ENCODE data around the gene CNOT1.
"Not testable (repeated sequence)": the region's sequence is repeated elsewhere in the genome, so short reads cannot be mapped to it uniquely, and the experiment has no call there.

Gene CNOT1

GRCh38 chr16:58629733-58630640 lies at the start of gene CNOT1:
CNOT1 (minus strand) TSS chr16:58629826; CDS start chr16:58599337, 30,489 bp downstream.
- DNase-seq: peak; percentile 90 to 95 (median 94)

GRCh38 chr16:58678716-58679115 lies 49.1 kb upstream of the CNOT1 start:
- DNase-seq: no peak

DNA sequence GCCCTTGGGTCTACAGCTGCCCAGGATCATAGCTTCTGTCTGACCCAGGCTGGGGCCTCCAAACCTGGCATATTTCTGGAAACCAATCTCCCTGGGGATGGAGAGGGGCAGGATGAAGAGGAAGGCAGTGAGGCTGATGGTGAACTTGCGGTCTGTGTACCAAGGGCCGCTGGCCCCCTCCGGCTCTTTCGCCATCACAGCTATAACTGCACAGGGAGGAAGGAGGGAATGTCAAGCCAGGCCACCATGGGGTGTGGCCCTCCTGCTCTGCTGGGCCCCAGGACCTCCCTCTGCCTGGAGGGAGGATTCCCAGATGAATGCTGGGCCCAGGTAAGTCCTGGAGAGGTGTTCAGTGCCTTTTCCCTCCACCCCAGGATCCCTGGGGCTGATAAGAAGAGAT lies 48.6 kb upstream of the CNOT1 start:
- no peak for DNase-seq

DNA sequence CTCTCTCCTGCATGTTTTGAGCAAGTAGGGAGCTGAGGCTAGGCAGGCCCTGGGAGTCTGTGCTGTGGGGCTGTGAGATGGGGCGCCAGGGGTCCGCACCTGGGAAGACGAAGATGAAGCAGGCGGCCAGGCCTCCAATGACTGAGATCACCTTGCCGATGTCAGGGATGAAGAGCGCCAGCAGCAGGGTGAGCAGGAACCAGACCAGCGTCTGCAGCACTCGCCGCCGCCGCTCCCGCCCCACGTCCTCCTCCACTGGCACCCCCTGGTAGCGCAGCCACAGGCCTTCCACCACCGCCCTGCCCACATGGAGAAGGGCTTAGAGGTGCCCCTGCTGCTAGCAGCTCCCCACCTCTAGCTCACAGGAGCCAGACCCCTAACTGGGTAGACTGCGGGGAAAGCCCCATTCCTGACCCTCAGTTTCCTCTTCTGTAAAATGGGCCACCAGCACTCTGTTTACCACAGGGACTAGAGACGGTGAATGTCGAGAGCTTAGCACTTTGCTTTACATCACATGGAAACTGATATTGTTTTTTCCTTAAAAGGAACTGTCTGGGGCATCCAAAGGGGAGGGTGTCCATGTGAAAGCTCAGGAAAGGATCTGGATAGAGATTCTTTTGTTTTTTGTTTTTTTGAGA lies 41.4 kb upstream of the CNOT1 start:
- DNase-seq: no peak

- no peak for DNase-seq
Observed at GRCh38 chr16:58670177-58670576, 40.6 kb upstream of the CNOT1 start.

DNA sequence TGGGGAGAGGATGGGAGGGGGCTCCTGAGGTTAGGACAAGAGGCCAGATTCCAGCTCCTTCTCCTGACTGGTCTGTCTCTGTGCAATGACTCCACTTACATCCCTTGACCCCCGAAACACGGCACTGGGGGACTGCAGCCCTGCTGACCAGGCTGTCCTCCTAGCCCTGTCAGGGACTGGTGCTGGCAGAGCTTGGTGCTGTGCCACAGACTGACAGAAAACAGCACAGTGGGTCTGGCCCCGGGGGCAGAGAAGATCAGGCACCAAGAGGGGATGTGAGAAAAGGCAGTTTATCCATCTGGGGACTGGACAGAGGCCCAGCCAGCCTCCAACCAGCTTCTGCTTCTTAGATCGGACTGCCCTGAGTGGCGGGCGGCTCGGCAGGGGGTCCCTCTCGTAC lies 35.6 kb upstream of the CNOT1 start:
- no peak for DNase-seq

- no peak for DNase-seq
Observed at GRCh38 chr16:58661199-58661830, 31.7 kb upstream of the CNOT1 start.

DNA sequence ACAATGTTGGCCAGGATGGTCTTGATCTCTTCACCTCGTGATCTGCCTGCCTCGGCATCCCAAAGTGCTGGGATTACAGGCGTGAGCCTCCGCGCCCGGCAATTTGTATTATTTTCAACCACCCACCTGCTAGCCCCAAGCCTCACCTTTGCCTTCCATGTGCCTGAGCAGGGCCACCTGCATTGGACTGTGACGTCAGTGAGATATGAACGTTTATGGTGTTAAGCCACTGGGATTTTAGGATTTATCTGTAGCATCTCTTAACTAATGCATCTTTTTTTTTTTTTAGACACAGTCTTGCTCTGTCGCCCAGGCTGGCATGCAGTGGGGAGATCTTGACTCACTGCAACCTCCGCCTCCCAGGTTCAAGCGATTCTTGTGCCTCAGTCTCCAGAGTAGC lies 30.3 kb upstream of the CNOT1 start:
- DNase-seq: not testable (repeated sequence)

- DNase-seq: no peak
Observed at GRCh38 chr16:58658796-58659211, 29.2 kb upstream of the CNOT1 start.

DNA sequence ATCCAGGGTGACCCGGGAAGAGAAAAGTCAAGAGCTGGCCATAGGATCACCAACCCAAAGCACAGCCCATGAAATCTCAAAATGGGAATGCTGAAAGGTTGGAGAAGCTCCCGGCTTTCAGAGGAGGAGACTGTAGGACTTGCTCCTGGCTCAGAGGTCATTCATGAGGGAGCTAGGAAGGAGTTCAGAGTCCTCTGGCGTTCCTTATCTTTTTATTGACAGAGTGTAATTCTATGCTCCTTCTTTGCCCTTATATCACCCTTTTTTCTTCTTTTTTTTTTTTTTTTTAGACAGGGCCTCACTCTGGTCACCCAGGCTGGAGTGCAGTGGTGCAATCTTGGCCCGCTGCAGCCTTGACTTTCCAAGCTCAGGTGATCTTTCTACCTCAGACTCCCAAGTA lies 27.3 kb upstream of the CNOT1 start:
- DNase-seq: no peak

GRCh38 chr16:58655215-58655596 lies 25.6 kb upstream of the CNOT1 start:
- no peak for DNase-seq

- no peak for DNase-seq
Observed at GRCh38 chr16:58654560-58655214, 25.1 kb upstream of the CNOT1 start.

DNA sequence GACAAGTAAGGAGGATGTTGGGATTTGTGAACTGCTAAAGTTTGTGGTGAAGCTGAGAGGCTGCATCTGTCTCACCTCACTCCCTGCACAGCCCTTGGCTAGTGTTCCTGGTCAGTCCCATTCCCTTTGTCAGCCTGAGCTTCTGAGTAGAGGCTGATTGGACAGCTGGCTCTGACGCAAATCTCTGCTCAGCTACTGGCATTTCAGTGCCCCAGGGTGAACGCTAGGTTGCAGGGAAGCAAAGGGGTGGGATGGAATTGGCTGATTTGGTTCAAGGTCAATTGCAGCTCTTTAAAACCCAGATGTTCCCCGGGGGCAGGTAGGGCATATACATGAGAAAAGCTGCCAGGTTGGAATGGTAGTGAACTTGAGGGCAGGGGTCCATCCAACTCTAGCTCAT lies 23.1 kb upstream of the CNOT1 start:
- DNase-seq: no peak

DNA sequence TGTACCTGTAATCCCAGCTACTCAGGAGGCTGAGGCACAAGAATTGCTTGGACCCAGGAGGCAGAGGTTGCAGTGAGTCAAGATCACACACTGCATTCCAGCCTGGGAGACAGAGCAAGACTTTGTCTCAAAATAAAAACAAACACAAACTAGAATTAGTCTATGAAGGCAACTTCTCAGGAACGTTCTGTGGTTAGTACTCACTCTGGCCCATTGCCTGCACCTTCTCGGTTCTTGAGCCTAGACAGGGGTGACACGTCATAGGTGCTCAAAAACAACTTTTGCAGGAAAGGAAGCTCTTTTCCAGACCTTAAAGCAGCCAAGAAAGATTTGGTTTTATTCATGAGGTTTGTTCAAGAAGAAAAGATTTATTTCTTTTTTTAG lies 22.3 kb upstream of the CNOT1 start:
- DNase-seq: no peak

DNA sequence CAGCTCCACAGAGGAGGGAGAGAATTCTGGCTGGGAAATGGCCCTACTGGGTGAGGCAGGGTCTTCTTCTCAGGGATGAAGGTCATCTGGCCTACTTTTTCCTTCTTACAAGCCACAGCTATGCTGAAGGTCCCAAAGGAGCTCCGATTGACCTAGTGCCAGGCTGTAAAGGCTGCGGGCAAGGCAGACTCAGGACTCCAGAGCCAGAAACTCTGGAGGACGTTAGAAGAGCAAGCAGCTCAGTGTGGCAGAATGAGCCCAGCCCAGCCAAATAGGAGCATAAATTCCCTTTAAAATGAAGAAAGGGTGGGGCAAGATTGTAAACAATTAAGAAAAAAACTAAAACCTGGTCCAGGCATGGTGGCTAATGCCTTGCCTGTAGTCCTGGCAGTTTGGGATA lies 20.1 kb upstream of the CNOT1 start:
- DNase-seq: no peak

GRCh38 chr16:58647107-58647506 lies 17.5 kb upstream of the CNOT1 start:
- no peak for DNase-seq

- DNase-seq: no peak
Observed at GRCh38 chr16:58644765-58645487, 15.3 kb upstream of the CNOT1 start.

- no peak for DNase-seq
Observed at GRCh38 chr16:58644108-58644507, 14.5 kb upstream of the CNOT1 start.

GRCh38 chr16:58640949-58641348 lies 11.3 kb upstream of the CNOT1 start:
- DNase-seq: no peak

DNA sequence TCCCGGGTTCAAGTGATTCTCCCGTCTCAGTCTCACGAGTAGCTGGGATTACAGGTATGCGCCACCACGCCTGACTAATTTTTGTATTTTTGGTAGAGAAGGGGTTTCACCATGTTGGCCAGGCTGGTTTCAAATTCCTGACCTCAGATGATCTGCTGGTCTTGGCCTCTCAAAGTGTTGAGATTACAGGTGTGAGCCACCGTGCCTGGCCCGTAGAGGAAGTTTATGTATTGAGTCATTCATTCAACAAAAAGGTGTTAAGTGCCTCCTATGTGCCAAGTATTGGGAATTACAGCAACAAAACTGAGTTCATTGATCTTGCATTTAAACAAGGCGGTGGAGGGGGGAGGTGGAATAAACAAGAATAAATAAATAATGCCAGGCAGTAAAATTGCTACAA lies 10.2 kb upstream of the CNOT1 start:
- DNase-seq: no peak

DNA sequence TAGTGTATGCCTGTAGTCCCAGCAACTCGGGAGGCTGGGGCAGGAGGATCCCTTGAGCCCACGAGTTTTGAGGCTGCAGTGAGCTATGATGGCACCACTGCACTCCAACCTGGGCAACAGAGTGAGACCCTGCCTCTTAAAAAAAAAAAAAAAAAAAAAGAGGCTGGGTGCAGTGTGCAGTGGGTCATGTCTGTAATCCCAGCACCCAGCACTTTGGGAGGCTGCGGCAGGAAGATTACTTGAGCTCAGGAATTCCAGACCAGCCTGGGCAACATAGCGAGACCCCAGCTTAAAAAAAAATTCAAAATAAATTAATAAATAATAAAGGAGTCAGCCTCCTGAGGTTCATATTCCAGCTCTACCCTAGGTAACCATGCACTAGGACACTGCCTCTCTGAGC lies 9.6 kb upstream of the CNOT1 start:
- no peak for DNase-seq

DNA sequence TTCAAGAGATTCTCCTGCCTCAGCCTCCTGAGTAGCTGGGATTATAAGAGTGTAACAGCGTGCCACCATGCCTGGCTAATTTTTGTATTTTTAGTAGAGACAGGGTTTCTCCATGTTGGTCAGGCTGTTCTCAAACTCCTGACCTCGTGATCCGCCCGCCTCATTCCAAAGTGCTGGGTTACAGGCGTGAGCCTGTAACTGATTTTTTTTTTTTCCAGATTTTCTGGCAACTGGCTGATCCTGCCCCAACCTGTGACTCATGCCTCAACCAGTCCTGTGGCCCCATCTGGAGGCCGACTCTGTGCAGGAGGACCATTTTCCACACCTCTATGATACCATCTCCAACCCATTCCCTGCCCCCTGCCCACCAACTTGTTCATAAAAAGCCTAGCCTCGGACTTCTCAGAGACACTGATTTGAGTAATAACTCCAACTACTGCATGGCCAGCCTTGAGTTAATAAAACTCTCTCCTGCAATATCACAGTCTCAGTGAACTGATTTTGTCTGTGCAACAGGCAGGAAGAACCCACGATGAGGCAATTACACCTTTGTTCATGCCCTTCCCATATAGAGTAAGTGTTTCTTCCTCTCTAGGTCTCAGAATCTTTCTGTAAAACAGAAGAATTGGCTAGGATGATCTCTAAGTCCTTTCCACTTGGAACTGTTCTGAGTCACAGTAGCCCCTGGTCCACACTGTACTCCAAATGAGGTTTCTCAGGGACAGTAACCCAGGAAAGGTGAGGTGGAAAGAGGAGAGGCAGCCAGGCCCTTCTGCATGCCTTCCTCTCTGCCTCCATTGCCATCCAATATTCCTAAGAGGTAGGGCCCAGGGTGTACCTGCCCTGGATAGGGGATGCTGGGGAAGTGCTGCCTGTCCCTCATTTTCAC lies 8.8 kb upstream of the CNOT1 start:
- DNase-seq: no peak
